ENCODE measurements around the gene RDH5. TPM values are rescaled to one million over a fixed set of nuclear protein-coding genes. Genes with fewer than 3 reads are reported as not detected.

Gene RDH5
- total RNA-seq, 1 donor from 2014 or later, result 3.0 TPM

DNA sequence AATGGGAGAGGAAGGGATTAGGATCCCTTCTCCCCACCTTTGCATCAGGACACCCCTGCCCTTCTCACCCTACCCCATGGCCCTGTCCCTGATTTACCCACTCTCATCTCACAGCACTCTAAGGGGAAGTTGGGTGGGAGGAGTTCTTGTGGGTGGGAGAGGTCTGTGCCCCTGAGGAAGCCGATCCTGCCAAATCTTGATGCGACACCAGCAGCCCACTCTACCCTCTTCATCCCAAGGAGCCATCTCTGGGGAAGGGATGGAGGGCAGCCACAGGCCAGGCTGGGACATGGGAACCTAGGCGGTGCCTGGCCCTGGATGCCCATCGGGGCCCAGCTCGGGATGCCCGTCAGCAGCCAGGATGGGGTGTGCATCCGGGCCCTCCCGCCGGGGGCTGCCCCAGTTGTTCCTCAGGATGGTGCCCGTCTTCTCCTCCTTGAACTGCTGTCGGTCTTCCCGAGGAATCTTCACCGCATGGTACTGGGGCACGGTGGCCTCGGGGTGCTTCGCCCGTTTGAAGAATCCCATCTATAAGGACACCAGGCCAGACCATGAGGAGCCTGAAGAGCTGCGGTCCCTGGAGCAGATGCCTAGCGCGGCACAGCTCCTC is 35.3 kb upstream of the RDH5 start:
- Histone ChIP-seq H3F3A (ENCODE audit: low read depth) (peaks cover 3% of the 10 kb centered on the region), H3K4me2 (no peak overlapping the region), H4K20me1 (ENCODE audit: low read depth) (no peaks in the 10 kb centered on the region), H3K9me3 (ENCODE audit: low read depth) (no peaks in the 10 kb centered on the region), H3K36me3 (no peaks in the 10 kb centered on the region), H3K9ac (no peak overlapping the region), H3K79me2 (ENCODE audit: low read depth) (no peaks in the 10 kb centered on the region), H3K27ac (no peak overlapping the region), H3K4me1 (peaks cover 7% of the 10 kb centered on the region), H2AFZ (replicated peaks) (no peak overlapping the region), H3K4me3 (no peak overlapping the region), H3K27me3 (no peaks in the 10 kb centered on the region)
- no peak for TF ChIP-seq EZH2phosphoT487 (IDR thresholded peaks at IDR 0.05)
- peaks cover 13% of the 10 kb centered on the region for H3K4me1 Mint-ChIP-seq
- no peaks in the 10 kb centered on the region for H3K27me3 Mint-ChIP-seq (ENCODE audit: insufficient read depth, low read depth)
- no peak for DNase-seq (ENCODE audit: low spot score)
- peaks cover 4% of the 10 kb centered on the region for H3K36me3 Mint-ChIP-seq
- H3K4me3 Mint-ChIP-seq, result no peak overlapping the region
- no peaks in the 10 kb centered on the region for H3K9me3 Mint-ChIP-seq
- H3K27ac Mint-ChIP-seq, result no peak overlapping the region

DNA sequence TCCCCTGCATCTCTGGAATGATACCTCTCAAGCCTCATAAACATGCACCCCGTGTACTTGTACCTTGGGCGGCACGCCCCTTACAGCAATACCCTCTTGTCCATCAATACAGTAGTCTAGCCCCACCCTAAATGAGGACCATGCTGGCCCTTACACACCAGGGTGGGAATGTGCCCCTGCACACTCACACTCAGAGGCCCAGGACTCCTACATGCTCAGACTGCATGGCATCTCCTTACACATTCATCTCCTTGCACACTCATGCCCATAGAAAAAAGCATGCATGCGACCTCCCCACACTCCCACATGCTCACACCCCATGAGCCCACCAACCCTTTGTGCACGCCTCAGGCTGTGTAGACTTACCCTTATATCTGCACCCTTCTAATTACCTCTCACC is 34.5 kb upstream of the RDH5 start:
- H3K27me3 ChIP-seq, result no peaks in the 10 kb centered on the region
- Mint-ChIP-seq H3K9me3 (no peaks in the 10 kb centered on the region), H3K27me3 (ENCODE audit: insufficient read depth, low read depth) (no peaks in the 10 kb centered on the region), H3K4me1 (peaks cover 12% of the 10 kb centered on the region), H3K4me3 (no peak overlapping the region), H3K27ac (no peak overlapping the region), H3K36me3 (peaks cover 4% of the 10 kb centered on the region)
- no peak overlapping the region for H3K9ac ChIP-seq
- peaks cover 7% of the 10 kb centered on the region for H3K4me1 ChIP-seq
- TF ChIP-seq EZH2phosphoT487 (IDR thresholded peaks at IDR 0.05), result no peak
- no peak for TF ChIP-seq EZH2 (IDR thresholded peaks at IDR 0.05)
- TF ChIP-seq CTCF (IDR thresholded peaks at IDR 0.05), result no peak
- H3K27ac ChIP-seq, result no peak overlapping the region
- DNase-seq (ENCODE audit: low spot score), result no peak
- no peak overlapping the region for H2AFZ ChIP-seq (replicated peaks)
- H3F3A ChIP-seq (ENCODE audit: low read depth), result peaks cover 3% of the 10 kb centered on the region
- no peaks in the 10 kb centered on the region for H4K20me1 ChIP-seq (ENCODE audit: low read depth)
- H3K36me3 ChIP-seq, result no peaks in the 10 kb centered on the region
- no peaks in the 10 kb centered on the region for H3K9me3 ChIP-seq (ENCODE audit: low read depth)
- no peaks in the 10 kb centered on the region for H3K79me2 ChIP-seq (ENCODE audit: low read depth)
- H3K4me2 ChIP-seq, result no peak overlapping the region
- no peak overlapping the region for H3K4me3 ChIP-seq

DNA sequence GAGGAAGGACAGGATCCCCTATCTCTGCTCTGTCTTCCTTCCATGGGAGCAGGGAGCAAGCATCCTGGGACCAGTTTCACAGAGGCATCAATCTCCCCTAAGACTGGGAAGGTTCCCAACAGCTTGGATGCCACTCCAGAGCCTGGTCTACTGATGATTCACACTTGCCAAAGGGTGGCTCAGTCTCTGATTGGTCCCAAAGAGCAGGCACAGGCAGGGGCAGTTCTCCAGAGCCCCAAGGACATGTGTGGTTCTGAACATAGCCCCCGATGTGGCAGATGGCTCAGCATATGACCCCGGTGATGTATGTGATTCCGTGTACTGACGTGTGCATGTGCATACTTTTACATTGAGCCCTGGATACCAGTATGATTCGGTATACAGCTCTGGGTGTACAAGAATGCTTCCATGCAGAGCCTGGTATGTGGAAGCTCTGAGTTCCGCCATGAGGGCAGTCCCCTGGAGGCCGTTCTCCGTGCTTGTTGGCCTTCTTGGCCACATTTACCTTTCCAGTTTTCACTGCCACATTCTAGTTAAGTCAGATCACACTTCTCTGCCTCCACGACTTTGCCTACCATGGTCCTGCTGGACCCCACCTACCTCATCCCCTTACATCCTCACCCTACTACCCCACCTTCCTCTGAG is 33.7 kb upstream of the RDH5 start:
- Histone ChIP-seq H3K9ac (no peak overlapping the region), H3K4me2 (no peak overlapping the region), H2AFZ (replicated peaks) (no peak overlapping the region), H3K9me3 (ENCODE audit: low read depth) (no peaks in the 10 kb centered on the region), H4K20me1 (ENCODE audit: low read depth) (no peaks in the 10 kb centered on the region), H3K4me1 (peaks cover 4% of the 10 kb centered on the region), H3K27ac (no peak overlapping the region), H3K4me3 (no peak overlapping the region), H3F3A (ENCODE audit: low read depth) (peaks cover 3% of the 10 kb centered on the region), H3K36me3 (no peaks in the 10 kb centered on the region), H3K27me3 (no peaks in the 10 kb centered on the region), H3K79me2 (ENCODE audit: low read depth) (no peaks in the 10 kb centered on the region)
- Mint-ChIP-seq H3K27ac (no peak overlapping the region), H3K36me3 (peaks cover 6% of the 10 kb centered on the region), H3K4me3 (no peak overlapping the region), H3K4me1 (peaks cover 5% of the 10 kb centered on the region), H3K27me3 (ENCODE audit: insufficient read depth, low read depth) (no peaks in the 10 kb centered on the region), H3K9me3 (no peaks in the 10 kb centered on the region)
- TF ChIP-seq CTCF (IDR thresholded peaks at IDR 0.05) (no peak), EZH2 (IDR thresholded peaks at IDR 0.05) (no peak), EZH2phosphoT487 (IDR thresholded peaks at IDR 0.05) (no peak)
- no peak for DNase-seq (ENCODE audit: low spot score)

DNA sequence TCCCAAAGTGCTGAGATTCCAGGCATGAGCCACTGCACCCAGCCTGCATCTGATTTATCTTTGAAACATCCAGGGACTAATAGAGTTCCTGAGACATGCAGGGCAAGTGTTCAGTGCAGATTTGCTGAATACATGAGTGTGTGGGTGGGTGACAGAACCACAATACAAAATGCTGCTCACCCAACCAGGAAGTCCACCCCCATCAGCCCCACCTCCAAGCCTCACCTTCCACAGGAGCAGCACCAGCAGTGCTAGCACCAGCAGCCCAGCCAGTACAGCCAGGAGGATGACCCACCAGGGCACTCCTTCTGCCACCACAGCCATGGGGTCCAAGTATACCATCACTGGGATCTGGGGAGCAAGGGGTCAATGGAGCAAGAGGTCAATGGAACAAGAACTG is 32.4 kb upstream of the RDH5 start:
- H3K4me3 Mint-ChIP-seq, result no peak overlapping the region
- no peak overlapping the region for H3K27ac ChIP-seq
- H3K4me2 ChIP-seq, result no peak overlapping the region
- H3K27me3 ChIP-seq, result no peaks in the 10 kb centered on the region
- no peak overlapping the region for H3K9ac ChIP-seq
- no peaks in the 10 kb centered on the region for H3K27me3 Mint-ChIP-seq (ENCODE audit: insufficient read depth, low read depth)
- H3K36me3 Mint-ChIP-seq, result peaks cover 6% of the 10 kb centered on the region
- no peak overlapping the region for H3K4me3 ChIP-seq
- H4K20me1 ChIP-seq (ENCODE audit: low read depth), result no peaks in the 10 kb centered on the region
- no peaks in the 10 kb centered on the region for H3K4me1 Mint-ChIP-seq
- H3K36me3 ChIP-seq, result no peaks in the 10 kb centered on the region
- H3K27ac Mint-ChIP-seq, result no peak overlapping the region
- no peaks in the 10 kb centered on the region for H3F3A ChIP-seq (ENCODE audit: low read depth)
- H3K4me1 ChIP-seq, result no peaks in the 10 kb centered on the region
- H3K9me3 ChIP-seq (ENCODE audit: low read depth), result no peaks in the 10 kb centered on the region
- DNase-seq (ENCODE audit: low spot score), result no peak
- H3K79me2 ChIP-seq (ENCODE audit: low read depth), result no peaks in the 10 kb centered on the region
- H3K9me3 Mint-ChIP-seq, result no peaks in the 10 kb centered on the region
- TF ChIP-seq CTCF (IDR thresholded peaks at IDR 0.05) (no peak), EZH2 (IDR thresholded peaks at IDR 0.05) (no peak), EZH2phosphoT487 (IDR thresholded peaks at IDR 0.05) (no peak)
- no peak overlapping the region for H2AFZ ChIP-seq (replicated peaks)

Data from neural progenitor cell (in vitro differentiated cells).